Activated T-cell treated with anti-CD3 and anti-CD28 coated beads, Interleukin-2, amount 50 U/mL, for 4 hours (primary cell): Measurements from ENCODE around the gene ATG9B. TPM values are rescaled to one million over a fixed set of nuclear protein-coding genes. Genes with fewer than 3 reads are reported as not detected.
"Not testable (repeated sequence)": the region's sequence is repeated elsewhere in the genome, so short reads cannot be mapped to it uniquely, and the experiment has no call there.

Experiments used
- ATAC-seq, 2 donors: fragments of 200-7000 bp; cut with Tn5 transposase; one replicate each; pipeline ENCODE4 v1.10.0; 2021
- DNase-seq: peaks from one replicate; pipeline ENCODE4 v3.0.0-alpha.2; 2020
- H3K27me3 Mint-ChIP-seq: one replicate; pipeline ENCODE4 v1.8.0; 2021; ENCODE audit warnings: low read depth, mixed read lengths
- H3K36me3 Mint-ChIP-seq: one replicate; pipeline ENCODE4 v1.8.0; 2022; ENCODE audit warnings: mixed read lengths; ENCODE audit not compliant: insufficient read depth
- H3K4me1 Mint-ChIP-seq: one replicate; pipeline ENCODE4 v1.8.0; 2021; ENCODE audit warnings: low read depth, mixed read lengths
- H3K4me3 Mint-ChIP-seq: one replicate; pipeline ENCODE4 v1.8.0; 2021; ENCODE audit warnings: mild to moderate bottlenecking, moderate library complexity, mixed read lengths
- H3K9me3 Mint-ChIP-seq: one replicate; pipeline ENCODE4 v1.8.0; 2021; ENCODE audit warnings: mixed read lengths
- total RNA-seq, 3 donors: library from RNA; stranded (reverse); gene quantifications; one replicate each; pipeline ENCODE4 v1.2.1, GENCODE V29; 2021

ATG9B gene
- total RNA-seq, 3 donors from 2014 or later, result 5.8 to 7.3 (median 6.7) TPM

DNA sequence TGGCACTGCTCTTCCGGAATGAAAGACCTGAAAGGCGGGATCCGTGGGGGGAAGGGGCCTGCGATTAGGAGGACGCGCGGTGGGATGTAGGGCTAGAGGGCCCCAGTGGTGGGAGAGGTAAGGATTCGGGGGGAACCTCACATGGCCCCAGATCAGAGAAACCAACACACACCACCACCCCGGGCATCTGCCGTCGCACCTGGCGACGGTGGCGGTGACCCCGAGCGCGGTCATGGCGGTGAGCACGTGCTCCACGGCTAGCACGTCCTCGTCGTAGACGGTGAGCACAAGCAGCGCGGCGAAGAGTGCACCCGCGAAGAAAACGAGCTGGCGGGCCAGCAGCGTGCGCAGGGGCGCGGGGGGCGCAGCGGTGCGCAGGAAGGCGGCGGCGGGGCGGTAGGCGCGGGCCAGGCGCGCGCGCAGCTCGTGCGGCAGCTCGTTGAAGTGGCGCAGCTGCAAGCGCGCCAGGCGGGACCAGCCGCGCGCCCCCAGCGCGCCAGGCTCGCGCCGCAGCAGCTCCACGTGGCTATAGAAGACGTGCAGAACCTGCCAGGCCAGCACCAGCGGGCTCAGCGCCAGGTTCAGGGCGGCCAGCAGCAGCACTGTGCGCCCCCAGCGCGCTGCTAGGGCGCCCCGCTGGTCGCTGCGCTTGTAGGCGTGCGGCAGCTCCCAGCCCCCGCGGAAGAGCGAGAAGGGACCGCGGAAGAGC is 5.7 kb downstream of the ATG9B start:
- DNase-seq (no peak), ATAC-seq (peak; percentile 58 to 64)
- H3K36me3 Mint-ChIP-seq, result no peaks in the 10 kb centered on the region
- peak overlapping the region; percentile 82 for H3K4me3 Mint-ChIP-seq
- peaks cover 20% of the 10 kb centered on the region for H3K27me3 Mint-ChIP-seq
- H3K9me3 Mint-ChIP-seq, result no peaks in the 10 kb centered on the region
- peaks cover 49% of the 10 kb centered on the region for H3K4me1 Mint-ChIP-seq

DNA sequence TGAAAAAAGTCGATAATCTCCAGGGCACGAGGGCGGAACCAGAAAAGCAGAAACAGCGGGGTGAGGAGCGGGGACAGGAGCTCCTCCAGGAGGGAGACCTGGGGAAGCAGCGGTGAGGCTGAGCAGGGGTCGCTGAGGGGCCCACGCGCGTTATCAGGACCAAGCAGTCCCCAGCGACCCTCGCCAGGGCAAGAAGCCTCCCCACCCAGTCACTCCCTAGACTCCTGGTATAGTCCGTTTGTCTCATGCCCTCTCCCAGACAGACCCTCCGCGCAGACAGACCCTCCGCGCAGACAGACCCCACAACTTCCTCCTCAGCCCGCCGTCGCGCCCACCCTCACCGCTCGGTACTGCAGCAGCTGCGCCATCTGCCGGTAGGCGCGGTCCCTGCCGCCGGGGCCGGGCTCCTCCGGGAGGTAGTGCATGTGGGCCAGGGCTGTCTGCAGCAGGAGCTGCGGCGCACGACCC is 6.3 kb downstream of the ATG9B start:
- H3K4me1 Mint-ChIP-seq, result peaks cover 52% of the 10 kb centered on the region
- peak overlapping the region; percentile 82 for H3K4me3 Mint-ChIP-seq
- ATAC-seq, result peak; percentile 72 to 77
- H3K36me3 Mint-ChIP-seq, result no peaks in the 10 kb centered on the region
- peaks cover 20% of the 10 kb centered on the region for H3K27me3 Mint-ChIP-seq
- peak; percentile 81 for DNase-seq
- no peaks in the 10 kb centered on the region for H3K9me3 Mint-ChIP-seq

DNA sequence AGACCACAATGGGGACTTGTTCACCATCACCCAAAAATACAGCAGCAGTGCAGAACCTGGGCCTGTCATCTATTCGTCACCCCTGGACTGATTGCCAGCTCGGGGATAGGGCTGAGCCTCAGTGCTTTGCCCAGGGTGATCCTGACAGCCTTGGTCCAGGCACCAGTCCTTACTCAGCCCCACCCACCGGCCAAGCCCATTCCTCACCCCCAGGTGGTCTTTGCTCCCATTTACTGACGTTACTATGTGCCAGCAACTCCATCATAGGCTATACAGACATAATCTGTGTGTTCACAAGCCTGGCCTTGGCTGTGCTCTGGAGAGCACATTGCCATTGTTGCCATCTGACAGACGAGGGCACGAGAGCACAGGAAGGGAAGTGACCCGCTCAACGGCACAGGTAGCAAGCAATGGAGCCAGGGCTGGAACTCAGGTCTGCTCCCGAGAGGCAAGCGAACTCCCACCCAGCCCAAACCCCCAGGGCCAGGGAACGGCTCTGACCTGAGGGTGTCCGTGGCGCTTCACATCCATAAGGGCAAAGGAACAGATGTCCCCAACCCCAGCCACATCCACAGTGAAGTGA is 6.8 kb downstream of the ATG9B start:
- H3K36me3 Mint-ChIP-seq, result no peaks in the 10 kb centered on the region
- peaks cover 58% of the 10 kb centered on the region for H3K4me1 Mint-ChIP-seq
- H3K4me3 Mint-ChIP-seq, result peak overlapping the region; percentile 82
- no peaks in the 10 kb centered on the region for H3K9me3 Mint-ChIP-seq
- peaks cover 17% of the 10 kb centered on the region for H3K27me3 Mint-ChIP-seq
- no peak for DNase-seq
- ATAC-seq, result no peak

DNA sequence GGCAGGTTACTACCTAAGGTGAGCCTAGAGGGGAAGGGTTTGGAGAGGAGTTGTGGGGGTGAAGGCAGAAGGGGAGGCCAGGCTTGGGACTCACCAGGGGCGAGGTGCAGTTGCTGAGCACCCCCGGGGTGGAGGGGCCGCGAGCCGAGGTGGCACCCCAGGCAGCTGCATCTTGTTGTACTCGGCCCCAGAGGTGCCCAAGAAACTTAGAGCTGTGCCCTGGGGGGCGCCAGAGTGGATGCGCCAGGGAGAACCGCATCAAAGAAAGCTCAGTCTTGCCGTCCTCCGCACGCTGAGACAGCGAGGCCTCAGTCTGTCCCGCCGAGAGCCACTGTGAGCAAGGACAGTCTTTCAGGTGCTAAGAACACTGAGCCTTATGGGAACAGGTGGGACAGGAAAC is 7.4 kb downstream of the ATG9B start:
- DNase-seq (no peak), ATAC-seq (no peak)
- H3K4me3 Mint-ChIP-seq, result no peak overlapping the region
- H3K36me3 Mint-ChIP-seq, result no peaks in the 10 kb centered on the region
- H3K27me3 Mint-ChIP-seq, result peaks cover 17% of the 10 kb centered on the region
- peaks cover 63% of the 10 kb centered on the region for H3K4me1 Mint-ChIP-seq
- H3K9me3 Mint-ChIP-seq, result no peaks in the 10 kb centered on the region

DNA sequence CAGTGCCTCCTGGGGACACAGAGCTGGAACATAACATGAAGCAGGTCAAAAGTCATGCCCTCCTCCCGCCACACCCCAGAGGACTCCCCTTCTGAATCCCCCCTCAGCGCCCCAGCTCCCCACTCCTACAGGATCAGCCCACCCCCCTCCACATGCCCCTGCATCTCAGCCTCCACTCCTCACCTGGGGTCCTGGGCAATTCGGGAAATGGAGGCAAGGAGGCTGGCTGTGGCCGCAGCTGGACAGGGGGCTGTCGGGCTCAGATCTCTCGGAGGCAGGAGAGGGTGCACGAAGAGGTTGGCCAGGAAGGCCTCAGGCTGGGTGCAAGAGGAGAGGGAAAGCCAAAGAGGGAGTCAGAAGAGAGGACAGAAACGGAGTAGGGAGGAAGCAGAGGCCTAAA is 7.8 kb downstream of the ATG9B start:
- ATAC-seq (no peak), DNase-seq (no peak)
- Mint-ChIP-seq H3K36me3 (no peaks in the 10 kb centered on the region), H3K9me3 (no peaks in the 10 kb centered on the region), H3K4me3 (no peak overlapping the region), H3K4me1 (peaks cover 67% of the 10 kb centered on the region), H3K27me3 (peaks cover 17% of the 10 kb centered on the region)

DNA sequence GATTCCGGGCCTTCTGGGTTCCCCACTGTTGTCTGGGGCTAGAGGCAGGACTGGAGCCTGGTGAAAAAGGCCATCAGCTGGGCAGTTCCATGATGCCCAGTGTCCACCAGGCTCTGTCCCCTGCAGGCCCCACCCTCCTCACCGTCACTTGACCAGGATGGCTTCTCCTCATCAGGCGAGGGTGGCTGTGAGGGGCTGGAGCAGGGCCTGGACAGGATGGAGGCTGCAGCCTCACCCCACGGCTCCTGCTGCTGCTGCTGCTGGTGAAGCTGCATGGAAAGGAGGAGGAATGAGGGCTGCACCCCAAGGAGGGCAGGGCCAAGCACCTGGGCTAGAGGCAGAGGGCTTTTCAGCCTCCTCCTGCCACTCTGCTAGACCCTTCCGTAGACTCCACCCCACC is 8.3 kb downstream of the ATG9B start:
- peaks cover 17% of the 10 kb centered on the region for H3K27me3 Mint-ChIP-seq
- no peak overlapping the region for H3K4me3 Mint-ChIP-seq
- H3K36me3 Mint-ChIP-seq, result no peaks in the 10 kb centered on the region
- DNase-seq (no peak), ATAC-seq (no peak)
- peaks cover 71% of the 10 kb centered on the region for H3K4me1 Mint-ChIP-seq
- no peaks in the 10 kb centered on the region for H3K9me3 Mint-ChIP-seq

DNA sequence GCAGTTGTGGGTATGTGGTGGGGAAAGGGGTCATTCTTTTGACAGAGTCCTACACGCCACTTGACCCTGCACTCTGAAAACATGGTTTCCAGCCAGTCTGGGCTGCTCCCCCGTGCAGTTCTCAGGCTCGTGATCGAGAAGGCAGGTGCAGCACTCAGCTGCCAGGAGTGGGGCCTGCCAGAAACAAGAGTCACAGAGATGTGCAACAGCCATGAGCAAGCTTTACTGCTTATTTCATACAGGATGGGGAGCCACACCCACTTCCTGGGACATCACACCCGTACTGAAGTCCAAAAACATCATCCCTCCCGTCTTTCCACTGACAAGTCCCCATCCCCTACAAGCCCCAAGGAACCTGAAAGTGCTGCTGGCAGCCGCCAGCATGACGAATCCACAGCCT is 9.3 kb downstream of the ATG9B start:
- no peak for ATAC-seq
- H3K9me3 Mint-ChIP-seq, result no peaks in the 10 kb centered on the region
- H3K27me3 Mint-ChIP-seq, result peaks cover 8% of the 10 kb centered on the region
- peaks cover 81% of the 10 kb centered on the region for H3K4me1 Mint-ChIP-seq
- DNase-seq, result no peak
- H3K4me3 Mint-ChIP-seq, result peak overlapping the region; percentile 79
- H3K36me3 Mint-ChIP-seq, result no peaks in the 10 kb centered on the region

DNA sequence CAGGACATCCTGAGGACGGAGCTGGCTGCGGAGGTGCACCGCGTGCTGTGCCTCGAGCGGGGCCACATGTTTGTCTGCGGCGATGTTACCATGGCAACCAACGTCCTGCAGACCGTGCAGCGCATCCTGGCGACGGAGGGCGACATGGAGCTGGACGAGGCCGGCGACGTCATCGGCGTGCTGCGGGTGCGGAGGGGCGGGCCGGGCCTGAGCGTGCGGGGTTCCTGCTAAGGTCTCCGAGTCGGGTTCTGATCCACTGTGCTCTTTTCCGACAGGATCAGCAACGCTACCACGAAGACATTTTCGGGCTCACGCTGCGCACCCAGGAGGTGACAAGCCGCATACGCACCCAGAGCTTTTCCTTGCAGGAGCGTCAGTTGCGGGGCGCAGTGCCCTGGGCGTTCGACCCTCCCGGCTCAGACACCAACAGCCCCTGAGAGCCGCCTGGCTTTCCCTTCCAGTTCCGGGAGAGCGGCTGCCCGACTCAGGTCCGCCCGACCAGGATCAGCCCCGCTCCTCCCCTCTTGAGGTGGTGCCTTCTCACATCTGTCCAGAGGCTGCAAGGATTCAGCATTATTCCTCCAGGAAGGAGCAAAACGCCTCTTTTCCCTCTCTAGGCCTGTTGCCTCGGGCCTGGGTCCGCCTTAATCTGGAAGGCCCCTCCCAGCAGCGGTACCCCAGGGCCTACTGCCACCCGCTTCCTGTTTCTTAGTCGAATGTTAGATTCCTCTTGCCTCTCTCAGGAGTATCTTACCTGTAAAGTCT is 10.4 kb downstream of the ATG9B start:
- peak; percentile 45 to 46 for ATAC-seq
- DNase-seq, result peak; percentile 70
- Mint-ChIP-seq H3K4me3 (peak overlapping the region; percentile 79), H3K9me3 (no peaks in the 10 kb centered on the region), H3K36me3 (no peaks in the 10 kb centered on the region), H3K27me3 (peaks cover 3% of the 10 kb centered on the region), H3K4me1 (peaks cover 77% of the 10 kb centered on the region)

DNA sequence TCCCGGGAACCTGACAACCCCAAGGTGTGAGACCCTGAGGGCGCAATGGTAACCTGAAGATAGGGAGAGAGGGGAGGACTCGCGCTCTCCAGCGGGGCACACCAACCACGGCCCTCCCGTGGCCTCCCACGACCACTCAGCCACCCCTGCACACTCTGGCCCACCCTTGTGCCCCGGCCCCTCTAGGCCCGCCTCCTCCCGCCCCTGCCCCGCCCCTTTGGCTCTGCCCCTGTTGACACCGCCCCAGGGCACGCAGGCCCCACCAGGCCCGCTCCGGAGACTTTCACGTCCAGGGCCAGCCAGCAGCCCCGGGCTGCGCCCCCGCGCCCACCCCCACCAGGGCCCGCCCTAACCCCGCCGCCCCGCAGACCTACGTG is 10.9 kb downstream of the ATG9B start:
- peak; percentile 0 to 2 for ATAC-seq

DNA sequence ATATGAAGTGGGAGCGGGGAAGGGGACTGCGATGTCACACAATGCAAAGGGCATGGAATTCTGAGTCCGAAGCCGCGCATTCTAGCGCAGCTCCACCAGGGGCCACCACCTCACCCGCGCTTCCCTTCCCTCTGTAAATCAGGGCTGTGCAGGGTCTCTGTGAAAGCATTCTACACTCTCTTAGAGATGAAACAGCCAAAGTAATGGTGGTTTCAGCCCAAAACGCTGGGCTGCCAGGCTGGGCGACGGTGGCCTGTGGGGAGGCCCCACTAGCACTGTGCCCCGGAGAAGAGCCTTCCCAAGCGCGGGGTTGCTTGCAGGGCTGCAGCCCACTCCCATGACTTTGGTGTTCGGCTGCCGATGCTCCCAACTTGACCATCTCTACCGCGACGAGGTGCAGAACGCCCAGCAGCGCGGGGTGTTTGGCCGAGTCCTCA is 11.4 kb downstream of the ATG9B start:
- Mint-ChIP-seq H3K36me3 (no peaks in the 10 kb centered on the region), H3K4me3 (peak overlapping the region; percentile 37), H3K4me1 (peaks cover 79% of the 10 kb centered on the region), H3K27me3 (no peaks in the 10 kb centered on the region), H3K9me3 (no peaks in the 10 kb centered on the region)
- DNase-seq (no peak), ATAC-seq (no peak)

More for the DNA sequence above, 10.9 kb downstream of the ATG9B start:
- Mint-ChIP-seq H3K27me3 (peaks cover 2% of the 10 kb centered on the region), H3K9me3 (no peaks in the 10 kb centered on the region), H3K36me3 (no peaks in the 10 kb centered on the region), H3K4me3 (no peak overlapping the region), H3K4me1 (peaks cover 79% of the 10 kb centered on the region)
- DNase-seq, result no peak

DNA sequence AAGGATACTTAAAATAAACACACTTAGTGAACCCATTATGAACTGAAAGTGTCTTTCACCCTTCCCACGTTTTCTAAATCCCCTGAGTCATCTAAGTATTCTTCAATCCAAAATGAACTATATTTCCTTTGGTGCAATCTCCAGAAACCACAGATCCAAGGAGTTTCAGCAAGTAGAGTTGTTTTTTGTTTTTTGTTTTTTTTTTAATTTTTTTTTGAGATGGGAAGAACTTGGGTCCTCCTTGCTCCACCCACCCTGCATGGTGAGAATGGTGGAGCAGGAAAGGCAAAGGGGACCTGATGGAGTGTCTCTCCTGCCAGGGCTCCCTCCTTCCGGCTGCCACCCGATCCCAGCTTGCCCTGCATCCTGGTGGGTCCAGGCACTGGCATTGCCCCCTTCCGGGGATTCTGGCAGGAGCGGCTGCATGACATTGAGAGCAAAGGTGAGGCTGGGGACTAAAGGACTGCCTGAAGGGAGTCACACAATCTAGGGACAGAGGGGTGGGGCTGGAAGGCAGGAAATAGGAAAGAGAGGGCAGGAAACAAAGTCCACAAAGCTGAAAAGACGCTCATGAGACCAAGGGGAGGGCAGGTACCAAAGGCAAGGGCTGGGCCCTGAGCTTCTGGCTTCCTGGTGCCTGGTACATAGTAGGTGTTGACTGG is 12.1 kb downstream of the ATG9B start:
- peaks cover 79% of the 10 kb centered on the region for H3K4me1 Mint-ChIP-seq
- no peaks in the 10 kb centered on the region for H3K9me3 Mint-ChIP-seq
- H3K36me3 Mint-ChIP-seq, result no peaks in the 10 kb centered on the region
- DNase-seq (no peak), ATAC-seq (no peak)
- H3K4me3 Mint-ChIP-seq, result peak overlapping the region; percentile 37
- no peaks in the 10 kb centered on the region for H3K27me3 Mint-ChIP-seq

DNA sequence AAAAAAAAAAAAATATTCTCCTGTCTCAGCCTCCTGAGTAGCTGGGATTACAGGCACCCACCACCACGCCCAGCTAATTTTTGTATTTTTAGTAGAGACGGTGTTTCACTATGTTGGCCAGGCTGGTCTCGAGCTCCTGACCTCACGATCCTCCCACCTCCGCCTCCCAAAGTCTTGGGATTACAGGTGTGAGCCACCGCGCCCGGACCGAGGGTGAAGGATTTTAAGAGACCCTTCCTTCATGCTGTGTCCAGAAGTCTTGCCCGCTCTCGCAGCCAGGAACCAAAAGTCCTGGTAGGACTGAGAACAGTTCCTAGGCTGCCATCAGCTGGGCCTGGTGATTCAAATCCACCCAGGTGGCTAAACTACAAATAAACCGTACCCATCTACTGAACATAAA is 12.7 kb downstream of the ATG9B start:
- H3K4me1 Mint-ChIP-seq, result peaks cover 75% of the 10 kb centered on the region
- H3K36me3 Mint-ChIP-seq, ATAC-seq, DNase-seq, H3K9me3 Mint-ChIP-seq, H3K27me3 Mint-ChIP-seq: not testable (repeated sequence)
- H3K4me3 Mint-ChIP-seq, result peak overlapping the region; percentile 29

DNA sequence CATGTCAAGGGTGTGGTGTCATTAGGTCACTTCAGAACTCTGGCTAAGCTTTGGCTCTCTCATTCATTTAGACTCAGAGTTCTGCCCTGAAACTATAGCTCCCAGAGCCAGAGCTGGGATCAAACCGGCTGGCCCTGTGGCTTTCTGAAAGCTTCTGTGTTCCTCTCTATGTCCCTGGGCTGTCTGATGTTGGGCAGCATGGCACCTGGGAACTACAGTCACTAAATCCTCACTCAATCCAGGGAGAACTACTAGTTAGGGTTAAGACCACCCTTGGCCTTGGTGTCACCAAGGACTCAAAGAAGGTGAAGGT is 13.2 kb downstream of the ATG9B start:
- Mint-ChIP-seq H3K36me3 (no peaks in the 10 kb centered on the region), H3K27me3 (no peaks in the 10 kb centered on the region), H3K4me1 (peaks cover 71% of the 10 kb centered on the region), H3K4me3 (peak overlapping the region; percentile 60), H3K9me3 (no peaks in the 10 kb centered on the region)
- no peak for DNase-seq
- ATAC-seq, result no peak

DNA sequence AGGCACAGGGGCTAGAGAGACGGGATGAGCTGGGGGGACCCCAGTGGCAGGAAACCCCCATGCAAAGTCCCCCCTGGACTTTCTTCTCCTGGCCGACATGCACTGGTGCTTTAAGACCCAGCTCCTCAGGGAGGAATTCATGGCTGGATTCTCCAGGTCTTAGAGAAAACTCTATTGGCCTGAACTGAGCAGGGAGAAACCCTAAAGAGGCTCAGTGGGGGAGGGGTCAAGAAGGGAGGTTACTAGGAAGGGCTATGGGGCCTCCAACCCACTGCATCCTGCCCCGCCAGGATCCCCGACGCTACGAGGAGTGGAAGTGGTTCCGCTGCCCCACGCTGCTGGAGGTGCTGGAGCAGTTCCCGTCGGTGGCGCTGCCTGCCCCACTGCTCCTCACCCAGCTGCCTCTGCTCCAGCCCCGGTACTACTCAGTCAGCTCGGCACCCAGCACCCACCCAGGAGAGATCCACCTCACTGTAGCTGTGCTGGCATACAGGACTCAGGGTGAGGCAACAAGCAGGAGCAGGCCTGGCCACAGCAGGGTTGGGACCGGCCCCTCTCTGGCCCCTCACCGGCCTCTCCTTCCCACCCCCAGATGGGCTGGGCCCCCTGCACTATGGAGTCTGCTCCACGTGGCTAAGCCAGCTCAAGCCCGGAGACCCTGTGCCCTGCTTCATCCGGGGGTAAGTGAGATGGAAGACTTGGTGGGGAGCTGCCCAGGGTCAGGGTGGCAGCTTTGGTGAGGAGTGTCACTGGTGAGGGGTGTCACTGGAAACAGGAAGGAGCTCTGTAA is 13.8 kb downstream of the ATG9B start:
- peak; percentile 4 for ATAC-seq
- Mint-ChIP-seq H3K4me1 (peaks cover 69% of the 10 kb centered on the region), H3K4me3 (peak overlapping the region; percentile 60), H3K9me3 (no peaks in the 10 kb centered on the region), H3K27me3 (no peaks in the 10 kb centered on the region), H3K36me3 (no peaks in the 10 kb centered on the region)
- no peak for DNase-seq
